Dermis blood vessel endothelial cell (primary cell): ENCODE measurements around the gene SRC. TPM values are rescaled to one million over a fixed set of nuclear protein-coding genes. Genes with fewer than 3 reads are reported as not detected.
A peak's percentile ranks its signal among the peaks of the same experiment; 100 is the strongest.

Experiments used
- DNase-seq: peaks from one replicate; pipeline ENCODE4 v3.0.0; 2010
- total RNA-seq: library from RNA; depleted of rRNA; stranded (reverse); fragments of >200 nt; gene quantifications from 2 replicates; pipeline ENCODE4 v1.2.3, GENCODE V29; 2014

Gene SRC
- total RNA-seq, 1 donor from 2014 or later, result 1.5 TPM

DNA sequence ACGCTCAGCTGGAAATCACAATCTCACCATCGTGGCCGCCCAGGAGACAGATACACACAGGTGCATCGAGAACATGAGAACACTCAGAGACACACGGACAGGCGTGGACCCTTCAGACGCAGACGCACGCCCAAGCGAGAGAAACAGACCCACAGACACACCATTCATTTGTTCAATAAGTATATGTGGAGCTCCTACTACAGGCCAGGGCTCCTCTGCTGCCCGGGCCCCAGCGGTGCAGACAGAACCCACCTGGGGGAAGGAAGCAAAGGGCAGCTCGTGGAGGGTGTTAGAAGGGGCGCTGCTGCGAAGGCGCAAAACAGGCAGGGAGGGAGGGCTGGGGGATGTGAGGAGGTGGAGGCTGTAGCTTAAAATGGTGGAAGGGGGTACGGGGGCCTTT is 39.2 kb downstream of the SRC start:
- no peak for DNase-seq

DNA sequence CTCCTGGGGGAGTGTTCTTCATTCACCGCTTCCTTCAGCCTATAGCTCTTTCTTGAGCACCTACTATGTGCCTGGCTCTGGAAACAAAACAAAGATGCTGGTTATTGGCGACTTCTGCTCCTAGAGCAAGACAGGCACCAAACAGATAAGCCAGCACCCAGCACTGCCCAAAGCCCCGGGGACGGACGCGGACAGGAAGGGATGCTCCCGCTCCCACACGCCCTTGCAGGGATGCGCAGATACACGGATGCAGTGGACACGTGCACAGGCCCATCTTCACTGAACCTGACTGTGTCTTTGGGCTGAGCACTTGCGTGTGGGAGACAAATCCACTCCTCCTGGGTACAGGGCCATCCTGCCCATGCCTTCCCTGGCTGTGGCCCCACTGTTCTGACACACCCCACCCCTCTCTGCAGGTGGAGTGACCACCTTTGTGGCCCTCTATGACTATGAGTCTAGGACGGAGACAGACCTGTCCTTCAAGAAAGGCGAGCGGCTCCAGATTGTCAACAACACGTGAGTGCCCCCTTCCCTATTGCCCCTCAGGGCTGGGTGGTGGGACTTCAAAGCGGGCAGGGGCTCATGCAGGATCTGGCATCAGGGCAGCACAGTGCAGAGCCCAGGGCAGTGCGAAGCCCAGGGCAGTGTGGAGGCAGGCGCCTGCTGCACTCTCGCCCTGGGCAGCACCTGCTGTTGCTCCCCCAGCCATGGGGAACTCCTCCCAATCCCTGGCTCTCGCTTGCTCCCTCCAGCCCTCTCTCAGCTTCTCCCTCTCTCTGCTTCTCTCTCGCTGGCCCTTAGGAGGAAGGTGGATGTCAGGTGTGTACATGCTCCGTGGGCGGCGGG is 39.9 kb downstream of the SRC start:
- no peak for DNase-seq

DNA sequence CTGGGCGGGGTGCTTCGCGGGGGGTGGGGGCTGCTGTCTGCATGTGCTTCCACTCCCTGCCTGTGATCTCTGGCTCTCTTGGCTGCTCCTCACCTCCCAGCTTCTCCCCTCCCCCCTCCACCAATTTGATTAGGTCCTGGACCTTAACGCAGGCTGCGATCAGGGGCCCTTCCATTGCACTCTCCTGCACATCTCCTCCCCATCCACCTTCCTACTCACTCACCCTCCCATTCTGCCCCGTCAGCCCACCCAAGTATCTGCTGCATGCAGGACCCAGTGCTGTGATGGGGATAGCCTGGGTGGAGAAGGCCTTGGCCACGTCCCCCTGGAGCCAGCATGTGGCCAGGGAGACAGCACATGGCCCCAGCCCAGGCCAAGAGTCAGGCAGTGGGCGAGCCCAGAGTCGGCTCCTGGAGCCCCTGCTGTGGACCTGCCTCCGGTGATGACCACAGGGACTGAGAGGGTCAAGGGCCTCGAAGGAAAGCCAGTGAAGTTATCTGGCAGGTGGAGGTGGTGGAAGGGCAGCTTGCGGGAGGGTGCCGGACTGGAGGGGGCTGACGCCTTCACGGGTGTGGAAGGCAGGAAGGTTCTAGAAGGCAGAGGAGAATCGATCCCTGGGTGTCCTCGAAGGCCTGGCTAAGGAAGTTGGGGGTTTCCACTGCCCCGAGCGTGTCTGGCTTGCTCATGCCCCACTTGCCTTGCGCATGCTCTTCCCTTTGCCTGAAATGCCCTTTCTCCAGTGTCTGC is 40.7 kb downstream of the SRC start:
- no peak for DNase-seq

DNA sequence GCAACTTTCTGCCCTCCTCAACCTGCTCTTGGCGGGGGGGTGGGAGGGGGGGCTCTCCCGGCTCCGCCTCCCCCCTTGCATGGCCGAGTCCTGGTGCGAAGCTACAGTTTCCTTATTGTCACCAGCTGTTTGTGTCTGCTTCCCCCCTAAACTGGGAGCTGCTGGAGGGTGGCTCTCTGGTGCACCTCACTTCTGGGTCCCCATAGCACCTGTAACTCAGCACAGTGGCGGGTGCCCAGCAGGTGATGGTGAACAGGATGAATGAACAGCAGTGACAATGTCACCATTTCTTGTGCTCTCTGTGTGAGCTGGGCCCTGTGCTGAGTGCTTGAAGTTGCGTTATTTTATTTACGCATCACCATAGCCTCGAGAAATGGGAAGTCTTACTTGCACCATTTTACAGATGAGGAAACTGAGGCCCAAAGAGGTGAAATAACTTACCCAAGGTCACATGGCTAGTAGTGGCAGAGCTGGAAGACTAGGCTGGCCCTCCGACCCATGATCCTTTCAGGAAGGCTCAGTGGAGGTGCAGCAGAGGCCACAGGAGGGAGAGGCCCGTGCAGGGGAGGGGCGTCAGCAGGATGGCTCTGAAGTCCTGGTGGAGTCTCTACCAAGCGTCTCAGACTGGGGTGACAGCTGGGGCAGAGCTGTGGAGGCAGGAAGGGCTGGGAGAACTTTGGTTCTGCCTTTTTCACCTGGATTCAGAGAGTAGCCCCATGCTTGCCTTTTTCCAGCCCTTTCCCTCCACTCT is 41.8 kb downstream of the SRC start:
- DNase-seq, result no peak

DNA sequence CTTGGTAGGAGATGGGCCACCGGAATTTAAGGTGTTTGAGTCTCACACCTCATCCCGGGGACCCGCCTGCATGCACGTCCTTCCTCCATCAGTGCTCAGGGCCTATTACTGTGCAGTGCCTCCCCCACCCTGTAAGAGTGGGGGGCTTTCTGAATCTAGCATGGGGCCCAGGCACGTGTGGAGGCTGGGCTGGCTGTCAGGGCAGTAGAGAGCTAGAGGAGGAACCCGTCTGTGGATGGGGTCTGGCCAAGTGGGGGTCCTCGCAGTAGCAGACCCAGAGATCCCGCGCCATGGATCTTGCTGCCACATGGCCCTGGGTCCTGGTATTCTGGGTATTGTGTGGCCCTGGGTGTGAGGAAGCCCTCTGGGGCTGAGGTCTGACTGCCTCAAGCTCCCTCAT is 42.9 kb downstream of the SRC start:
- DNase-seq, result no peak

DNA sequence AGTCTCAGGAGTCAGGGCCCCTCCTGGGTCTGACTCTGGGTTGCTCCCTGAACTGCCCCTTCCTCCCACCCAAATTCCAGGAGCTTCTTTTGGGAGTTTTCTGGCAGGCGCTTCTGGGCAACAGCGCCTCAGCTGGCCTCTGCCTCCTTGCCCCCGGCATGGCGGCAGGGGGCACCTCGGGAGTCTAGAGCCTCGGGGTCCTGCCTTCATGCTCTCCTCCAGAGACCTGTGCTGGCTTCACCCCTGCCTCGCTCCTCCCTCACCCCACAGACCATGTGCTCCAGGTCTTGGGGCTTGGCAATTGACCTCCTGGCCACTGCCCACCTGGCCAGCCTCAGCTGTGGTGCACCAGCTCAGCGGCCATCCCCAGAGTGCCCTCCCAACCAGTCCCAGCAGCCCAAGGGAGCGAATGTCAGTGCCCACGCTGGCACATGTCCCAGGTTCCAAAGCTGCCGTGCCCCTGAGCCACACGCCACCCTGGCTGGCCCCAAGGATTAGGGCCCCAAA is 43.4 kb downstream of the SRC start:
- no peak for DNase-seq

DNA sequence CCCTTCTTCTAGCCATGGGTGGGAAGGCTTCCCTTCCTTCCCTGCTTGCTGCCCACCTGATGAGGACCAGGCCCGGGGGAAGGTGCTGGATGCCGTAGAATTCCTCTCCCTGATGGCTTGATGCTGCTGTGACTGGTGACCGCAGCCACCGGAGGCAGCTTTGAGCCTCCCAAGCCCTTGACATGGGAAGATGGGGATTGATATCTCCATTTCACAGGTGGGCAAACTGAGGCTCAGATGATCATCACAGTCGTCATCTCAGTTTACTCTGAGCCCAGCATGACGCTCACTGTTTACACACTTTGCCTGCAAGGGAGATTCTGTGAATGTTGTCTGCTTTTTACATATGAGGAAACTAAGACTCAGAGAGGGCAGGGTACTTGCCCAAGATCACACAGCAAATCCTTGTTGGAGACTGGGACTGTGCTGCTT is 43.9 kb downstream of the SRC start:
- DNase-seq, result no peak

DNA sequence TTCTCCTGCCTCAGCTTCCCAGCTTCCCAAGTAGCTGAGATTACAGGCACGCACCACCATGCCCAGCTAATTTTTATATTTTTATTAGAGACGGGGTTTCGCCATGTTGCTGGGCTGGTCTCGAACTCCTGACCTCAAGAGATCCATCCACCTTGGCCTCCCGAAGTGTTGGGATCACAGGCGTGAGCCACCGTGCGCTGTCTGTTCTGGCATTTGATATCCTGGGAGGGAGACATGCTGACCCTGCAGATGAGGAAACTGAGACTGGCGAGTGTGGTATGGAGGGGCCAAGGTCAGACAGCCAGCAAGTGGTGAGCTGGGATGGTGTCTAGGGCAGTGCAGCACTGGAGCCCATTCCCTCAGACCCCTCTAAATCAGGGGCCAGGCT is 44.6 kb downstream of the SRC start:
- no peak for DNase-seq

DNA sequence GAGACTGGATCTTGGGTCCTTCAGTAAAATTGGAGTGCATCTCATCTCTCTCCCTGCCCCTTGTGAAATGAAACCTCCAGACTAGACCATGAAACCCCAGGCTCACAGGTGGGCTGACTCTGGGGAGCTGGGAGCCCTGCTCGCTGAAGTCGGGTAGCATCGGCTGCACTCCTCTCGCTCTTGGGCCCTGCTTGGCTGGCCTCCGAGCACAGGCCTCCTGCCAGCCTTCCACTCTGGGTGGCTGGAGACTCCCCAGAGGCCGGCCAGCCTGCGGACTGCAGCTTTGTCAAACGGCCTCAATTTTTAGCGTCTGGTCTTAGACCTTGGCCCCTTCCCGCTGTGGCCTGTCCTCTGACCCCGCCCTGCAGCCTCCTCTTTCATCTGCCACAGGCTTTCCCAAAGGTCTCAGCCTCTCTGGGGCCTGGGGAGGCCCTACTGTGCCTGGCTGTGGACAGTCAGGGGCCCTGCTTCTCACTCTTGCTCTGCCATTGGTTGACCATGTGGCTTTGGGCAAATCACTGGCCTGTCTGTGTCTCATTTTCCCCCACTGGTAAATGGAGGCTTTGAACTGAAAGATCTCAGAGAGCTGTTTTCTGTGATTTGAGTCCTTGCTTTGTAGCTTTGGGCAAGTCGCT is 45.1 kb downstream of the SRC start:
- DNase-seq, result no peak

DNA sequence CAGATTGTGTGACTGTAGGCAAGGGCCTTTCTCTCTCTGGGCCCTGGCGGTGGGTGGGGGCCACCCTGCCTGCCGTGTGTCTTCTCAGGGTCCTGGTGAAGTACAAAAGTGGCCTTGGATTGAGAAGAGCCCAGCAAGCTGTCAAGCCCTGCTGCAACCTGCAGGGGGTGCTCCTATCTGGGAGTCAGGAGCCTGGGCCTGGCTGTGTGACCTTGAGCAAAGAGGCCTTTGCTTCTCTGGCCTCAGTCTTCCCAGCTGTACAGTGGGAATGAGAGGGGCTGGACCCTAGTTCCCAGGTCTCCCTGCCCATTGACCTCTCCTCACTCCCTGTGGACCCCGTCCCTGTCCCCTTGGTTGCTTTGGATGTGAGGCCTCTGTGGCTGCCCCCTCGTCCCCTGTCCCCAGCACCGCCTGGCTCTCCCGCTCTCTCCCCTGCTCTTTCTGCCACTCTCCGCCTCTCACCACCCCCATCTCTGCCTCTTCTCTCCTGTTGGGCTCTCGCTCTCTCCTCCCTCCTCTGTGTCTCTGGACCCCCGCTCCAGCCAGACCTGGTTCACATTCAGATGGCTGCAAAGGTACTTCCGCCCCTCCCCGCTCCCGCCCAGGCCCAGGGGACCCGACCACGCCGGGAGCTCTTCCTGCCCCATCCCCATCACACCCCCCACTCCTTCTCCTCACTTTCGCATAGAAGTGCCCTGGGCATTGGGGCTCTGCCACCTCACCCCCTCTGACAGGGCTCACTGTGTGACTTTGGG is 46.7 kb downstream of the SRC start:
- peak; percentile 48 for DNase-seq

DNA sequence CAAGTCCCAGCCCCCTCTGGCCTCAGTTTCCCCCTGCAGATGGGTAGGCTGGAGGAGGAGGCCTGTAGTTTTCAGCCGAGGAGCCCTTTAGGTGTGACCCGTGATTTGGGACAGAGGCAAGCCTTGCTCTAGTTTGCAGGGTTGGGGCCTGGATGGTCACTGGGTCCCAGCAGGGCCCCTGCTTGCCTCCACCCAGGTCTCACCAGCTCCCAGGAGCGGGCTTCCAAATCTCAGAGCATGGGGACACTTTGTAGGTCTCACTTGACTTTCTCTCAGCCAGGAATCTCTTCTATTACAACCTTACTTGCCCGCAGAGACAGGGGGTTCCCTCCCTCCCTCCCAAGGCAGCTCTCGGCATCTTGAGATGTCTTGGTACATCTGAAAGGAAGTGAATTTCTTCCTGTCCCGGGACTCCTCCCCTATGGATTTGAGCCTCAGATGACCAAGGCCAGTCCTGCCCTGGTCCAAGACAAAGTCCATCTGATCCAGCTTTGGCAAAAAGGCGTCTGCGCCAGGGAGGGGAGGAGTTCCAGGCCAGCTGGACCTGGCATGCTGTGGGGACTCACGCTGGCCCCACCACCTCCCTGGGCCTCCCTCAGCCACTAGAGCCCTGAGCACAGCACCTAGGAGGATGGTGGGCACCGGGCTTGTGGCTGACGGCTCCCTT is 47.4 kb downstream of the SRC start:
- DNase-seq, result no peak

DNA sequence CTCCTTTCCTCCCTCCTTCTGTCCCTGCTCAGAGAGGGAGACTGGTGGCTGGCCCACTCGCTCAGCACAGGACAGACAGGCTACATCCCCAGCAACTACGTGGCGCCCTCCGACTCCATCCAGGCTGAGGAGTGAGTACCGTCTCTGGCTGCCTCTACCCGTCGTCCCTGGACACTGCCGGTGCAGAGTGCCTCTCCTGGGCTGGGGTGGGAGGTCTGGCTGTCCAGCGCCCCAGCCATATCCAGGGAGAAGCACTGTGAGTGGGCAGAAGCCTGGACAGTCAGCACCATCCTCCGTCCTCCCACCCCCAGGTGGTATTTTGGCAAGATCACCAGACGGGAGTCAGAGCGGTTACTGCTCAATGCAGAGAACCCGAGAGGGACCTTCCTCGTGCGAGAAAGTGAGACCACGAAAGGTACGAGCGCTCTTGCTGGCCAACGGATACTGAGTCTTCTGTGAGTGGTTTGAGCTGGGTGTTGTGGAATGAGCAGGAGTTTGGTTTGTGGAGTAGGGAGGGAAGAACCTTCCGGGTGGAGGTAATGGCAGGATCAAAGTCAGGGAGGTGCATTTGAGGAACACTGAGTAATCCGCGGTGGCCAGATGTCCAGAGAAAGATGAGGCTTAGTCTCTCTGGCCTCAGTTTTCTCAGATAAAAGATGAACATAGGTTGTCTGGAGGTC is 48.1 kb downstream of the SRC start:
- DNase-seq, result no peak

DNA sequence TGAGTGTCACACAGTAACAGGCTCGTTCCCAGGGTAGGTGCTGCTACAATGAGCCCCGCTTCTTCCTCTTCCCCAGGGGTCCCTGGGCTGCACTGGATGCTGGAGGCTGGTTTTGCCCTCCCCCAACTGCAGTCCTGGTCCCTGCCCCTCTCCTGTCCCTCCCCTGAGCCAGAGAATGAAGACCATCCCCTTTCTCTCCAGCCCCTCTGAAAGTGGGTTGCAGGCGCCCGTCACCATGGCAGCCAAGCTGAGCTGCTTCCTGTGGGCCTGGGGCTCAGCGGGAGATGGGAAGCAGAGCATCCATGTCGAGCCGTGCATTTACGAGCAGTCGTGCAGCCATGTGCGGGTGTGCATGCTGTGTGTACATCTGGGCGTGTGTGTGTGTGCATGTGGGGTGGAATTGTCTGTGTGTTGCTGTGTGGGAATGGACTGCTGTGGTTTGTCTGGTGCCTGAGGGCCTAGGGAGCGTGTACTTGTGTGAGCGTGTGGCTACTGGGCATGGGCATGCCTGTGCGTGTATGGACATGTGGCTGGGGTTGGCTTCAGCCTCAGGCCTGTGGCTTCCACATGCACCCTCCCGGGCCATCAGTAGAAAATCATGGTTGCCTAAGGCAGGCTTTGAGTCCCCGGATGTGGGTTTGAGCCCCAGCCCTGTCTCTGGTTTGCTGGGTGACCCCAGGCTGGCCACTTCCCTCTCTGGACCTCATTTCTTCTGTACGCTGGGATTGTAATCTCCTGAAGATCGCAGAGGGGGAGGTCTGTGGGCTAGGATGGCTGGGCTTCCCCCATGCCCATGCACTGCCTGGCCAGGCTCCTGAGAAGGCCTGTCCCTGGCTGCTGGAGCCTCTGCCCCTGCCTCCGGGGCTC is 48.8 kb downstream of the SRC start:
- DNase-seq, result no peak

DNA sequence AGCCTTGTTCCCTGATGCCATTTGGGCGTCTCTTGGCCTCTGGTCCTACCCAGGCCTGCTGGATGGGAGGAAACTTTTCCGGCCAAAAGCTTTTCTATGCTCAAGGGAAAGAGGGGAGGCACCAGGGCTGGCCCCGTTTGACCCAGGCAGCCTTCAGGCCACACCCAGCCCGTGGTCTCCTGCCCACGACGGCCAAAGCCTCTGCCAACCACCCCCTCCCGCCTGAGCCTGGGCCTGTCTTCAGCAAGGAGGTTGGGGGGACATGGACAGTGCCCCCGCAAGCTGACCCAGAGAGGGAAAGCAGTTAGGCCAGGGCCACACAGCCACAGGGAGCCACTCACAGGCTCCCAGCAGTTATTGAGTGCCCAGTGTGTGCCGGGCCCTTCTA is 49.5 kb downstream of the SRC start:
- DNase-seq, result no peak

DNA sequence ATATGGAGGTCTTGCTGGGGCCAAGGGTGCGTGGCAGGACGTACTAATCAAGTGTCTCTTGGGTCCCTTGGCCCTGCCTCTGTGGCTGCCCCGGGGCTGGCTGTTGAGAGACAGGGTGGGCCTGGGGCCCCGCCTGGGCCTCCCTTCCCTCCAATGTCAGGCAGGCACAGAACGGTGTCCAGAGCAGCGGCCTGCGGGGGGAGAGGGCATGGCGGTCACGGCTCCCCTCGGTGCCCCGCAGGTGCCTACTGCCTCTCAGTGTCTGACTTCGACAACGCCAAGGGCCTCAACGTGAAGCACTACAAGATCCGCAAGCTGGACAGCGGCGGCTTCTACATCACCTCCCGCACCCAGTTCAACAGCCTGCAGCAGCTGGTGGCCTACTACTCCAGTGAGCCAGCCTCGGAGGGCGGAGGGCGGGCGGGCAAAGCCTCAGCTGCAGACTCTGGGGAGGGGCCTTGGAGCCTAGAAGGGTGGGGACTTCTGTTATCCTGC is 50.0 kb downstream of the SRC start:
- no peak for DNase-seq

DNA sequence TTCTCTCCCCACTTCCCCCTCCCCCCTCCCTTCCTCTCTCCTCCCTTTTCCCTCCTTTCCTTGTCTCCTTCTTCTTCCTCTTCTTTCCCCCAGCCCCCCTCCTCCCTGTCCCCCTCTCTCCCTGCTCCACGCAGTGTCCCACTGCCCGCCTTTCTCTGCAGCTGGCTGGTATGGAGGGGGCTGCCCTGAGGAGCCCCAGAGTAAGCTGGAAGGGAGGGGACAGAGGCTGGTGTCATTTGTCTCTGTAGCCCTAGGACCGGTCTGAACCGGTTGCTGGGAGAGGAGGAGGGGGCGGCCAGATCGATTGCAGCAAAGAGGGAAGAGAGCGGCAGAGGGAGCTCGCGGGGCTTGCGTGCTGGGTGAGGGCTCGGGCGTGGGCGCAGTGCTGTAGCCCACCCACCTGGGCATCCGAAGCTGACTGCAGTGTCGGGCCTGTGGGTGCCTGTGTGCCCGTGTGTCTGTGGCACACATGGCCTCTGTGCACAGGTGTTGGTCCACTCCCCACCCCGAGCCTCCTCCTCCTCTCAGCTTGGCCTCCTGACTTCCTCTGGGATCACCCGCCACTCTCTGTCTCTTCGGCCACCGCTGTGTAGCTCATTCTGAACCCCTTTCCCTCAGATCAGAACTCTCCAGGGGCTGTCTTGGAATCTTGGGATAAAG is 50.6 kb downstream of the SRC start:
- no peak for DNase-seq

DNA sequence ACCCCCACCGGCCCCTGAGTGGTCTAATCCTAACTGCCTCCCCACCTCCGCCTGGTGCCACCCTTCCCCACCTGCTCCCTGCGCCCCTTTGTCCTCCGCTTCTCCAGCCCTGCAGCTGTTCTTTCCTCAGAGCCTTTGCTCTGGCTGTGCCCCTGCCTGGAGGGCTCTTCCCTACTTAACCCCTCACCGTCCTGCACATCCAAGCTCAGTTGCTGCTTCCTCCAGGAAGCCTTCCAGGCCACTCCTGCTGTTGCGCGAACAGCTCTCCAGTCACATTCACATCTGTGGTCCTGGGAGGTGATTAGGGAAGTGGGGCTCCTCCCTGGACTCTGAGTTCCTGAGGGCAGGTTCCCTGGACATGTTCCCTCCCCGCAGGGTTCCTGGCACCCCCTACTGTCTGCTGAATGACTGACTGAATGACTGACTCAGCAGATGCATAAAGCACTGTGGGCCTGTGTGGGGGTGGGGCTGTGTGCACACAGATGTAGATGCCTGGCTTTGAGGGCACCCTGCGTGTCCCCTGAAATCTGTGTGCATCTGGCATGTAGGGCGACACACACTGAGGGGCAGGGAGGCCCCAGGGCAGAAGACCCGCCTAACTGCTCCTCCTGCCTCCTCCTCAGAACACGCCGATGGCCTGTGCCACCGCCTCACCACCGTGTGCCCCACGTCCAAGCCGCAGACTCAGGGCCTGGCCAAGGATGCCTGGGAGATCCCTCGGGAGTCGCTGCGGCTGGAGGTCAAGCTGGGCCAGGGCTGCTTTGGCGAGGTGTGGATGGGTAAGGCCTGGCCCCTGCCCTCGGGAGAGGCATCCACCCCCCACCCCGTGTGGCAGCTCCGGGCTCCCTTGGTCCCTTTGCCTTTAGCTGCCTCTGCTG is 51.4 kb downstream of the SRC start:
- DNase-seq, result no peak
